Superior temporal gyrus (tissue), 1 donor: ENCODE results near the gene PDPR.
"Not testable (repeated sequence)": the region's sequence is repeated elsewhere in the genome, so short reads cannot be mapped to it uniquely, and the experiment has no call there.

Source experiments
- DNase-seq: peaks from one replicate; pipeline ENCODE4 v3.0.0-alpha.2; 2016; ENCODE audit errors: extremely low spot score

The PDPR gene

DNA sequence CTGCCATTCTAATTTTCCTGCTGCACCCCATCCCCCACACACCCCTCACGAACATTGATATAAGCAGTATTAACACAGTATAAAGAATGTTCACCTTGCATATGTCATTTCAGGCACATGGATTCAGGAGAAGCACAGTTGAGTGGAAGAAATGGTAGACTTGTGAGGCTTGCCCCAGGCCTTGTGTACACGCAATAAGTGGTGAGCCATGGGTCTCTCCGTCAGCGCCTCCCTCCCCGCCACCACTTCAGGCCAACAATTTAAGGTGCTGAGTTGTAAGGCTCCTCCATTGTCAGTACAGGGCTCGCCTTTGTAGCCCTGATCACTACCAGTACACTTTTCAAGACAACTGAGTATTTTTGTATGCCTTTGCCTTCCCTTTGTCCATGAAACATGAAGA is 47.2 kb downstream of the PDPR start:
- DNase-seq, result no peak

- DNase-seq, result no peak
Observed at GRCh38 chr16:70162041-70162451, 47.9 kb downstream of the PDPR start.

GRCh38 chr16:70163596-70163995 is 49.5 kb downstream of the PDPR start:
- no peak for DNase-seq

DNA sequence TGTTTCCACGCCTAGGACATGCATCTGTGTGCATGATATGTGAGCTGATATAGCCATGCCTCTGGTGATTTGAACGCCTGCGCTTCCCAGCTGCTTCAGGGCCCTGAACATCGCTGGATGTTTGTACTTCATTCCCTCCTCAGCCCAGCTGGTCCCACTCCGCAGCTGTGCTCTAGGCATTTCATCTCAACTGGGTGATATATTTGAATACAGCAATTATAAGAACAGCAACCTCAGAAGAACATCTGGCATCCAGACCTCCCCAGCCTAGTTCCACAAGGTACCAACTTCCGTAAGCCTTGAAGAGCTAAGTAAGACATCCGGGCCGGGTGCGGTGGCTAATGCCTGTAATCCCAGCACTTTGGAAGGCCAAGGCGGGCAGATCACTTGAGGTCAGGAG is 52.6 kb downstream of the PDPR start:
- DNase-seq, result not testable (repeated sequence)

GRCh38 chr16:70173212-70173837 is 59.2 kb downstream of the PDPR start, which contains the start of gene CLEC18C:
Gene CLEC18C (plus strand): TSS chr16:70173787. CDS start chr16:70174279, 492 bp downstream.
- not testable (repeated sequence) for DNase-seq

DNA sequence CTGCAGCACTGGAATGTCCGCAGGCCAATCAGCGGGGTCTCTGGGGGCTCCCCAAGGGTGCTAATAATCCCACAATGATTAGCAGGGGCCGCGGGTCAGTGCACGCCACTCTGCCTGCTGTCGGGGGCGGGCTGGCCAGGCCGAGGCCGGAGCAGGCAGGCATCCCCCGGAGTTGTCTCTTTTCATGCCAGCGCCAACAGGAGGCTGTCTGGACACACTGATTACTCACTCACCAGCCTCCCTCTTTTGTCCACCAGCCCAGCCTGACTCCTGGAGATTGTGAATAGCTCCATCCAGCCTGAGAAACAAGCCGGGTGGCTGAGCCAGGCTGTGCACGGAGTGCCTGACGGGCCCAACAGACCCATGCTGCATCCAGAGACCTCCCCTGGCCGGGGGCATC is 59.8 kb downstream of the PDPR start:
- not testable (repeated sequence) for DNase-seq

- DNase-seq, result not testable (repeated sequence)
Observed at GRCh38 chr16:70174387-70174932, 60.3 kb downstream of the PDPR start.

GRCh38 chr16:70187858-70188607 is 73.9 kb downstream of the PDPR start:
- DNase-seq, result not testable (repeated sequence)

GRCh38 chr16:70188608-70188915 is 74.4 kb downstream of the PDPR start:
- DNase-seq, result not testable (repeated sequence)

GRCh38 chr16:70190574-70190973 is 76.4 kb downstream of the PDPR start:
- not testable (repeated sequence) for DNase-seq

DNA sequence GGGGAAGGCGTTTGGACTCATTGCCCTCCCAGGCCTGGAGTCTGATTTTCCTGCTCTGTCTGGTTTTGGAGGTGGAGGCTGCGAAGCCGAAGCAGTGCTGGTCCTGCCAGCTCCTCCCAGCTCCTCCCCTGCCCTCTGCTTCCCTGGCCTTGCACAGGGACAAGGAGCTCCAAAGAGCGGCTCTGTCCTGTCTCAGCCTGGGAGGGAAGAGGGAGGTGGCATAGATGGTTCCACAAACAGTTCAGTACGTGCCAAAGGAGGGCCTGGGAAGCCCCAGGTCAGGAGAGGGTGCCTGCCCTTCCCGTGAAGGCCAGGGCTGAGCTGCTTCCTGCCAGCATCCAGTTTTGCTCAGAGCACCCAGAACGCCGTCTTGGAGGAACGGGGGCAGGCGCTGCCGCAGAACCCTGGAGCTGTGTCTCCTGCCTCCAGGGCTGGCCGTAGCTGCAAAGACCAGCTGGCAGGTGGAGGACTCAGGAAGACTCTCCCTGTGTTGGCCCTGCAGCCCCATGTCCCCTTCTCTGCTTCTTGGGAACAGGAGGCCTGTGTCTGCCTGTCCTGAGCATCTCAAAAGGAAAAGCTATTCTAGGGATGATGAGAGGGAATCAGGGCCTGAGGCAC is 82.7 kb downstream of the PDPR start:
- not testable (repeated sequence) for DNase-seq

- DNase-seq, result not testable (repeated sequence)
Observed at GRCh38 chr16:70197611-70198010, 83.5 kb downstream of the PDPR start.

GRCh38 chr16:70198230-70198629 is 84.1 kb downstream of the PDPR start:
- DNase-seq, result not testable (repeated sequence)

GRCh38 chr16:70198666-70199065 is 84.5 kb downstream of the PDPR start:
- not testable (repeated sequence) for DNase-seq

- not testable (repeated sequence) for DNase-seq
Observed at GRCh38 chr16:70199170-70199569, 85.0 kb downstream of the PDPR start.

DNA sequence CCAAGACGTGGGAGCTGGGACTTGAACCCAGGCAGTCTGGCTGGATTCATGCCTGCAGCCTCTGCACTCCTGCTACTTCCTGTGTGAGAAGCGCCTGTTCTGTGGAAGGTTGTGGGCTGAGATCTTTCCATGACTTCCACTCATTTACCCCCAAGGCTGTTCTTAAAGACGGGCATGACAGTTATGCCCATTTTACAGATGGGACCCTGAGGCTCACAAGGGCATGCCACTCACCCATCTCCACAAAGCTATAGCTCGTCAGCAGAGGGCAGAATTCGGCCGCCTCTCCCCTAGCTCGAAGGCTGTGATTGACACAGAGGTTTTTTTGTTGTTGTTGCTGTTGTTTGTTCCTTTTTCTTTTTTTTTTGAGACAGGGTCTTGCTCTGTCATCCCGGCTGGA is 85.9 kb downstream of the PDPR start:
- not testable (repeated sequence) for DNase-seq

DNA sequence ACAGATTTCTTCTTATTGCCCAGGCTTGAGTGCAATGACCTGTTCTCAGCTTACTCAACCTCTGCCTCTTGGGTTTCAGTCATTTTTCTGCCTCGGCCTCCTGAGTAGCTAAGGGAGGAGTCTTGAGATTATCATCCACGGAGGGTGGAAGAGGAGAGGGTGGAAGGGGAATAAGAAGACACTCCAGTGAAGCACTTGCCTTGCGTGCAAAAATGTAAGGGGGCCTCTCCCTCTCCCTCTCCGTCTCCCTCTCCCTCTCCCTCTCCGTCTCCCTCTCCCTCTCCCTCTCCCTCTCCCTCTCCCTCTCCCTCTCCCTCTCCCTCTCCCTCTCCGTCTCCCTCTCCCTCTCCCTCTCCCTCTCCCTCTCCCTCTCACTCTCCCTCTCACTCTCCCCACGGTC is 89.4 kb downstream of the PDPR start:
- not testable (repeated sequence) for DNase-seq

DNA sequence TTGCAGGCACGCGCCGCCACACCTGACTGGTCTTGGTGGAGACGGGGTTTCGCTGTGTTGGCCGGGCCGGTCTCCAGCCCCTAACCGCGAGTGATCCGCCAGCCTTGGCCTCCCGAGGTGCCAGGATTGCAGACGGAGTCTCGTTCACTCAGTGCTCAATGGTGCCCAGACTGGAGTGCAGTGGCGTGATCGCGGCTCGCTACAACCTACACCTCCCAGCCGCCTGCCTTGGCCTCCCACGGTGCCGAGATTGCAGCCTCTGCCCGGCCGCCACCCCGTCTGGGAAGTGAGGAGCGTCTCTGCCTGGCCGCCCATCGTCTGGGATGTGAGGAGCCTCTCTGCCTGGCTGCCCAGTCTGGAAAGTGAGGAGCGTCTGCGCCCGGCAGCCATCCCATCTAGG is 89.9 kb downstream of the PDPR start:
- not testable (repeated sequence) for DNase-seq

DNA sequence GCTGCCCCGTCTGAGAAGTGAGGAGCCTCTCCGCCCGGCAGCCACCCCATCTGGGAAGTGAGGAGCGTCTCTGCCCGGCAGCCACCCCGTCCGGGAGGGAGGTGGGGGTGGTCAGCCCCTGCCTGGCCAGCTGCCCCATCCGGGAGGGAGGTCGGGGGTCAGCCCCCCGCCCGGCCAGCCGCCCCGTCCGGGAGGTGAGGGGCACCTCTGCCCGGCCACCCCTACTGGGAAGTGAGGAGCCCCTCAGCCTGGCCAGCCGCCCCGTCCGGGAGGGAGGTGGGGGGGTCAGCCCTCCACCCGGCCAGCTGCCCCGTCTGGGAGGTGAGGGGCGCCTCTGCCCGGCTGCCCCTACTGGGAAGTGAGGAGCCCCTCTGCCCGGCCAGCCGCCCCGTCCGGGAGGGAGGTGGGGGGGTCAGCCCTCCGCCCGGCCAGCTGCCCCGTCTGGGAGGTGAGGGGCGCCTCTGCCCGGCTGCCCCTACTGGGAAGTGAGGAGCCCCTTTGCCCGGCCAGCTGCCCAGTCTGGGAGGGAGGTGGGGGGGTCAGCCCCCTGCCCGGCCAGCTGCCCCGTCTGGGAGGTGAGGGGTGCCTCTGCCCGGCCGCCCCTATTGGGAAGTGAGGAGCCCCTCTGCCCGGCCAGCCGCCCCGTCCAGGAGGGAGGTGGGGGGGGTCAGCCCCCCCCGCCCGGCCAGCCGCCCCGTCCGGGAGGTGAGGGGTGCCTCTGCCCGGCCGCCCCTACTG is 90.7 kb downstream of the PDPR start:
- not testable (repeated sequence) for DNase-seq

- not testable (repeated sequence) for DNase-seq
Observed at GRCh38 chr16:70206382-70206781, 92.2 kb downstream of the PDPR start.
